HG03571 (cell line): ENCODE measurements around the gene PRAC2.

Source experiments
- ATAC-seq: cut with Tn5 transposase; IDR thresholded peaks from one replicate; pipeline ENCODE4 v1.9.1; 2021; ENCODE audit not compliant: unreplicated experiment

The PRAC2 gene

GRCh38 chr17:48752399-48753288, 29.7 kb downstream of the PRAC2 start:
- no peak for ATAC-seq

- no peak for ATAC-seq
Measured at GRCh38 chr17:48753794-48754499, 31.0 kb downstream of the PRAC2 start.

- ATAC-seq, result no peak
Measured at GRCh38 chr17:48754500-48755261, 31.7 kb downstream of the PRAC2 start.

DNA sequence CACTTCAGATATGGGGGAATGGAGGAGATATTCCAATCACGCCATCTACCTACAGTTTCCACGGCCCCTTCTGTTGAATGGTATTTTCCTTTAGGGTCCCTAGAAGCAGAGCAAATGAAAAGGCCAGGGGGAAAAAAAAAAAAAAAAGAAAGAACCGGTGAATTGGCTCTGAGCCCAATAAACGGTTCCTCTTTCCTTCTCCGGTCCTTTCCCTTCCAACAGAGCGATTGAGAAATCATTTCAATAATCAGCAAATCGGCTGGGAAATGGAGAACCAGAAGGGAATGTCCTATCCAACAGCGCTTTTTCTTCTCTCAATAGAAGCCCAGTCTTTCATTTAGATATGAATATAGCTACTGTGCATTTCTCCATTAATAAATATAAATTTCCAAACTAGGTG, 32.4 kb downstream of the PRAC2 start:
- ATAC-seq, result no peak

GRCh38 chr17:48756830-48757251, 33.9 kb downstream of the PRAC2 start:
- ATAC-seq, result no peak

DNA sequence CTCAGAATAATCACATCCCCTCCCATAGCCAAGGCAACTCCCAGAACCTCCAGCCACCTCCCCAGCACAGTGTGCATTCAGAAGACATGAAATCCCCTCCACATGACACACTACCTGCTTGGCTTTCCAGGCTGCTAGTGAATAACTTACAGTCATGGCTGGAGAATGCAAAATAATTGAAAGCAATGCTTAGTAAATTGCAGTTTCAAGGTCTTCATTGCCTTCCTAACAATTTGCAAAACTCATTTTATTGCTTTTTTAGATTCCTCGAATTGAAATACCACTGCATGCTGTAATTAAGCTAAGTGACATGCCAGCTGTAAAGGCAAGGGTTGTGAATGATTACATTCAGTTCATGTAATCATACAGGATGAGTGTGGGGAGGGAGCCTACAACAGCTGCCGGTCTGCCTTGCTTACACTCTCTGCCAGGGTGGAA, 34.6 kb downstream of the PRAC2 start:
- no peak for ATAC-seq

GRCh38 chr17:48759288-48759687, 36.3 kb downstream of the PRAC2 start:
- no peak for ATAC-seq

DNA sequence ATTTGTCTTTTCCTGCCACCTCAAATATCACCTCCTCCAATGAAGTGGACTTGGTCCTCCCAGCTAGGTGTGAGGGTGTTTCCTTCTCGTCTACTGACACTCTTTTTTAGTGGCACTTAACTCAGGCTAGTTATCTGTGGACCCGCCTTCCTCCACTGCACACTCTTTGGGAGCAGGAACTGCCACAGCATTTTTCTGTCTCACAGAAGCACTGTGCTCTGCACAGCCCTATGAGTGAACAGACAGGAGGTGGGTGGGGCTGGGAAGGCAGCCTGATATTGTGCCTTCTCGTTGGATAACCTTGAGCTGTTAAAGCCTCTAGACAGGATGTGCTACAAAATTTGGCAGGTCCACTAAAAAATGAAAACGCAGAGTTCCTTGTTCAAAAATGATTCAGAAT, 37.4 kb downstream of the PRAC2 start:
- no peak for ATAC-seq

DNA sequence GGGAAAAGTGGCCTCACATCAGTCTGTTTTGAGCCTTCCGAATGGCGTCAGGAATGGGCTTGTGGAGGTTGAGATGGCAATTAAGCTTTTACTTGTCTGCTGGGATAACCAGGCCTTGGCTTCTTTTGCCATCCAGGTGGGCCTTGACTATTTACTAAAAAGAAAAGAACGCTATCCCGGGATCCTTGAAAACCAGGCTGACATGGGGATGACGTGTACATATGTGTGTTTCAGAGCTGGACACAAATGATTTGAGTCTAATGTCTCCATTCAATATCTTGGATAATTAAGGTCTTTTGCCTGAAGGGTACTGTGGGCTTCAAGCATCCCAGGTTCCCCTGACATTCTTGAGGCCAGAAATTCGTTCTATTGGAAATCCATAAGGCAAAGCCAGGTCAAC, 38.1 kb downstream of the PRAC2 start:
- no peak for ATAC-seq

DNA sequence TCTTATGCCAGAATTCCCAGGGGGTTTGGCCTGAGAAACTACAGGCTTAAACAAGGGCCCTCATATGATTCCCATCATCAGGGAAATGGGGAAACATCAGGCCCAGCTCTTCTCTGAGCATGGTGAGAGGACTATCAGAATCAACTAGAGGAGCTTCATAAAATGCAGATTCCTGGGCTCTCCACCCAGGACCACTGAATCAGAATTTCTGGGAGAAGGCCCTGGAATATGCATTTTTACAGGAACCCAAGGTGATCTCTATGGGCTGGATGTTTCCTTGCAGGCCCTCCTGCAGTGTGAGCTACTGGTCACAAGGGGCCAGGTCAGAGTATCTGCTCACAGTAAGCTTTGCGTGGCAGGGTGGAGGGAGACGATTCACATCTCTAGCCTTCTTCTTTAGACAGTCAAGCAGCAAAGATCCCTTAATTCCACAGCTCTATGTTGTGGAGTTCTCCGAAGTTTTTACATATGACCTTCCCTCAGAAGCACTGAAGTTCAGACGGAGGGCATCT, 44.3 kb downstream of the PRAC2 start:
- ATAC-seq, result no peak

GRCh38 chr17:48769009-48769675, 46.2 kb downstream of the PRAC2 start:
- no peak for ATAC-seq

GRCh38 chr17:48770954-48771353, 48.0 kb downstream of the PRAC2 start:
- no peak for ATAC-seq

- no peak for ATAC-seq
Measured at GRCh38 chr17:48773245-48773644, 50.3 kb downstream of the PRAC2 start.
